Cardiac muscle cell (in vitro differentiated cells and primary cell): ENCODE measurements around the gene POLR3B. TPM values are rescaled to one million over a fixed set of nuclear protein-coding genes. Genes with fewer than 3 reads are reported as not detected.
"Not testable (repeated sequence)": the region's sequence is repeated elsewhere in the genome, so short reads cannot be mapped to it uniquely, and the experiment has no call there.

ENCODE experiments used
- DNase-seq, 2 donors: peaks; one replicate each; pipeline versions ENCODE4 v3.0.0 to v3.0.0-alpha.2; 2010 to 2017; ENCODE audit warnings: low read depth in 1 of 2, low spot score in 1 of 2
- H3K27ac ChIP-seq: fragments of 200-600 bp; sonication (generic); 2 replicates; pipeline ENCODE4 v1.5.1; 2016
- H3K27me3 ChIP-seq: fragments of 200-600 bp; sonication (generic); 2 replicates; pipeline ENCODE4 v1.6.0; 2016; ENCODE audit warnings: control low read depth
- H3K36me3 ChIP-seq: fragments of 200-600 bp; sonication (generic); 2 replicates; pipeline ENCODE4 v1.5.1; 2016; ENCODE audit warnings: control low read depth
- H3K4me1 ChIP-seq: fragments of 200-600 bp; sonication (generic); 2 replicates; pipeline ENCODE4 v1.8.1; 2017; ENCODE audit warnings: low read depth, mild to moderate bottlenecking, mixed run types
- H3K4me3 ChIP-seq: fragments of 200-600 bp; sonication (generic); 2 replicates; pipeline ENCODE4 v1.5.1; 2016; ENCODE audit warnings: mild to moderate bottlenecking
- H3K9me3 ChIP-seq: fragments of 200-600 bp; sonication (generic); 2 replicates; pipeline ENCODE4 v1.5.1; 2017; ENCODE audit warnings: low read depth, mild to moderate bottlenecking, control low read depth
- CTCF ChIP-seq: IDR thresholded peaks from 2 replicates; pipeline ENCODE4 v1.5.1; 2012; ENCODE audit warnings: low read depth, mild to moderate bottlenecking, low read length
- polyA plus RNA-seq: library from polyadenylated mRNA; unstranded; fragments of >200 nt; fragmentation: Nextera tagmentation; extraction: Ambion mirVana; gene quantifications from 2 replicates; pipeline ENCODE4 v1.2.1, GENCODE V29; 2016
- total RNA-seq: library from RNA; depleted of rRNA; stranded (reverse); fragments of >200 nt; gene quantifications from 2 replicates; pipeline ENCODE4 v1.2.3, GENCODE V29; 2016

POLR3B gene
- total and polyA plus RNA-seq, 2 experiments from 2014 or later: 8.5 to 10.7 TPM

GRCh38 chr12:106378788-106379187 lies 21.2 kb downstream of the POLR3B start:
- no peaks in the 10 kb centered on the region for H3K27me3 ChIP-seq
- H3K36me3 ChIP-seq: peaks cover 24% of the 10 kb centered on the region
- no peak overlapping the region for H3K4me3 ChIP-seq
- no peaks in the 10 kb centered on the region for H3K4me1 ChIP-seq
- no peak for DNase-seq
- no peaks in the 10 kb centered on the region for H3K9me3 ChIP-seq
- no peak for TF ChIP-seq CTCF
- peak overlapping the region; percentile 5 for H3K27ac ChIP-seq

- no peak overlapping the region for H3K4me3 ChIP-seq
- no peak overlapping the region for H3K27ac ChIP-seq
- H3K36me3 ChIP-seq: peaks cover 27% of the 10 kb centered on the region
- H3K4me1 ChIP-seq: no peaks in the 10 kb centered on the region
- TF ChIP-seq CTCF: no peak
- H3K27me3 ChIP-seq: no peaks in the 10 kb centered on the region
- H3K9me3 ChIP-seq: no peaks in the 10 kb centered on the region
- DNase-seq: no peak
These were observed 23.4 kb downstream of the POLR3B start for GRCh38 chr12:106380954-106381353.

GRCh38 chr12:106381866-106382265 lies 24.3 kb downstream of the POLR3B start:
- not testable (repeated sequence) for H3K27me3 ChIP-seq, H3K4me3 ChIP-seq, H3K4me1 ChIP-seq, H3K27ac ChIP-seq, DNase-seq, H3K9me3 ChIP-seq
- H3K36me3 ChIP-seq: peaks cover 27% of the 10 kb centered on the region

GRCh38 chr12:106386813-106387535 lies 29.4 kb downstream of the POLR3B start:
- Histone ChIP-seq H3K4me3 (no peak overlapping the region), H3K27ac (no peak overlapping the region), H3K27me3 (no peaks in the 10 kb centered on the region), H3K9me3 (no peaks in the 10 kb centered on the region), H3K36me3 (peaks cover 3% of the 10 kb centered on the region), H3K4me1 (no peaks in the 10 kb centered on the region)
- DNase-seq: peak in 1 of 2 donors; percentile 24
- TF ChIP-seq CTCF: no peak

- no peak overlapping the region for H3K4me3 ChIP-seq
- H3K9me3 ChIP-seq: no peaks in the 10 kb centered on the region
- H3K27ac ChIP-seq: no peak overlapping the region
- DNase-seq: no peak
- no peaks in the 10 kb centered on the region for H3K27me3 ChIP-seq
- peaks cover 3% of the 10 kb centered on the region for H3K36me3 ChIP-seq
- no peaks in the 10 kb centered on the region for H3K4me1 ChIP-seq
- no peak for TF ChIP-seq CTCF
These were observed 30.4 kb downstream of the POLR3B start for GRCh38 chr12:106387848-106388377.

- DNase-seq: peak in 1 of 2 donors; percentile 19
These were observed 31.6 kb downstream of the POLR3B start for GRCh38 chr12:106389151-106389550.

More at GRCh38 chr12:106389151-106389550, 31.6 kb downstream of the POLR3B start:
- no peak for TF ChIP-seq CTCF
- Histone ChIP-seq H3K36me3 (peaks cover 3% of the 10 kb centered on the region), H3K4me1 (no peaks in the 10 kb centered on the region), H3K4me3 (no peak overlapping the region), H3K27me3 (no peaks in the 10 kb centered on the region), H3K9me3 (no peaks in the 10 kb centered on the region), H3K27ac (no peak overlapping the region)
